Smooth muscle cell of the brain vasculature (primary cell): ENCODE measurements around the gene FOXG1.

Experiments used
- DNase-seq: peaks from one replicate; pipeline ENCODE4 v3.0.0-alpha.2; 2012; ENCODE audit warnings: low read depth, low spot score

FOXG1 gene

DNA sequence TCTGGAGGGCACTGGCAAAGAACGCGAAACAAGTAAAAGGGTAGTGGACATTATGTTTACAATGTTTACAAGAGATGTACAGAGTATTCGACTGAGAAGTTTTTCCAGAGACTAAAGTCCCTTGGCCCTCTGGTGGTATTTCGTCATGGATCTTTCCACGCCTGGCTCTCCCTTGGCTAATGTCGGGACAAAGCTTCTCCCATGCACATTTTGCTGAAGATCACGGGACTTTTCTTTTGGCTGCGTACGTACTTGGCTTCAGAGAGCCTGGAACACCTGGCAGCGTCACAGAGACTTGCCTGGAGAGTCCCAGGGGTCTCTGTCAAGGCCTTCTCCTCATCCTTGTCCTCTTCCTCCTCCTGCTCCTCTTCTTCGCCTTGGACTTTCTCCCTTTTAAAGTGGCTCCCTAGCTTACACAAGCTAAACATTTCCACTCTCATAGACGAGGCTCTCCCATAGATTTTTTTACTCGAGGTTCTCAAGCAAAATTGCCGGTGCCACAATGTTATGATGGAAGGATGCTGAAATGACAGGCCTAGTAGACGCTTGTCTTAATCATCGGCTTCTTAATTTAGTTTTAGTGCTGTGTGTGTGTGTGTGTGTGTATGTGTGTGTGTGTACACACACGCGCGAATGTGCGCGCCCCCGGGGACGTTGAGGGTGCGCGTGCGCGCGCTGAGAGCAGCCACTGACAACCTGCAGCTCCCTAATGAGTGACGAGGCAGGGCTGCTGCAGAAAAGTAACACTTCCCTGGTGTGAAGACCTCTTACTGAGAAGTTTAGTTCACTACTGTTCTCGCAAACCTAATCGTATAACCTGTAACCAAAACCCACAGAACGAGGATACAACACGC is 4.9 kb upstream of the FOXG1 start:
- no peak for DNase-seq

DNA sequence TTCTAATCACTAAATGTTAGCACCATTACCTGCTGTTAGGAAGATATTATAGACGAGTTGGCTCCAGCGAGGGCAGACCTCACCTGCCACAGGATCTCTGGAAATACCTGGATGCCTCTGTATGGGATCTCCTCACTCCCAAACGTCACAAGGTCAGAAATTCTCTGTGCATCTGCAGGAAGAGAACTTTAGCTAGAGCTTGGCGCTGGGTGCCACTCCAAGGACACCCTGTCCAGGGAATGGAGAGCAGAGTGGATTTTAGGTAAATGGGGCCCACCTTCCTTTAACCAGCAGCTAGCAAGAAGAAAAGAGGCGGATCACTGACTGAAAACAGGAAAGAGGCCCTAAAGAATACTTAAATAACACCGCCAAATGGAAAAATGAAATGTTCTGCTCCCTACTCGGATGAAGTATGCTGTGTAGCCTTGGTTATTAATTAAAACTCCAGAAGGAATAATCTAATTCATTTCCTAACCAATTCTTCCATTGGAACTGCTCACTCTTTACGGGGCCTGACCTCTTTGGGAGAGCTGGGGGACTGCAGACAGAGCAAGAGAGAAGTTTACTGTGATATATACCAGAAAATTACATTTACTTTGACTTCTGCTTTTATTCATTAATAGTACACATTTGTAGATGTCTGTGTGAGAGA is 4.2 kb upstream of the FOXG1 start:
- no peak for DNase-seq

DNA sequence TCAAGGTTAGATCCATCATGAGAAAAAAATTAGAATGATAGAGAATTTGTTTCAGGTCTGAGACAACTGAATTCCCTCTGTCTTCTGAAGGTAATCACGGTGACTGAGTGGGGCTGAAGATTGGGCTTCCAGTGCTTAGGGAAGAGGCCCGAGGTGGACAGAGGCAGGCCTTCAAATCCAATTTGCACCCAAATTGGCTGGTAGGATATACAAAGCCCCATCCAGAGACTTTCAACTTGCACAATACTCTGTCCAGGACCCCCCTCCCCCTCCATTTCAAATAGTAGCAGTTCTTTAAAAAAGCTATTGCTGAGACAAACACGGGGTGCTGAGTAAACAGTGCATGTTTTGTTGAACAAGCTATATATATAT is 3.6 kb upstream of the FOXG1 start:
- no peak for DNase-seq

- DNase-seq, result no peak
These were observed 2.8 kb upstream of the FOXG1 start for GRCh38 chr14:28763751-28764256.

DNA sequence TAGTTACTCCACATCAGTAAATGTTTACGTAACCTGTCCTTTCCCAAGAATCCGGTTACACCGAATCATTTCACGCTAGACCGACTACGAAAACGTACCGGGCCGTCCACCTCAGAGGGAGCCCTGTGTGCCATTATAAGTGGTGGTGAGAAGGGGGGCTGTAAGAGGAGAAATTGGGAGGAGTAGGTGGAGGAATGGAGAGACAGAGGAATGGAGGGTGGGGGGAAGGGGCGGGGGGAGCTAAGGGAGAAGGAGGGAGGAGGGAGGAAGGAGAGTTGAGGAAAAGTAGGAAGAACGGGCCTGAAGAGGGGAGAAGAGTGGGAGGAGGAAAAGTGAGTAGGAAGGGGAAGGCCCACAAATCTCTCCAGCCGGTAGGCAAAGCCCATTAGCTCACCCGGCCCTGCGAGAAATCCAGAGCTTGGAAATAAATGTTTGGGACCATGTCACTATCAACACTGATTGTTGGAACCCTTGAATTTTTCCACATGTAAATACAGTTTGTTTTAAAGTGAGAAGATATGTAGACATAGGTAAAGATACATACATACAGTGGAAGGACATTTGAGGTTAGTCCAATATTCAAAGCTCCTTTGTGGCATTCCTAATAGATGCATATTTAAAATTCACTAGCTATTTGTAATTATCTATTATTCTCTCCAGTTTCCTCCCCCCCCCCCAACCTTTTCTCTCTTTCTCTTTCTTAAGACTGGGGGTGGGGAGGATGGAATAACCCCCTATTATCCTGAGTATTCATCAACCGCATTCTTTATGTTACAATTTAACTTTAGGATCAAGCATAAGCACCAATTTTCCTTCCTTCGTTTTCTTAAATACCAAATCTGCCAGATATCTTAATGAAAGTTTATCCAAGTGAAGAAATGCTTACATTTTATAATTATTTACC is 2.1 kb upstream of the FOXG1 start:
- no peak for DNase-seq

DNA sequence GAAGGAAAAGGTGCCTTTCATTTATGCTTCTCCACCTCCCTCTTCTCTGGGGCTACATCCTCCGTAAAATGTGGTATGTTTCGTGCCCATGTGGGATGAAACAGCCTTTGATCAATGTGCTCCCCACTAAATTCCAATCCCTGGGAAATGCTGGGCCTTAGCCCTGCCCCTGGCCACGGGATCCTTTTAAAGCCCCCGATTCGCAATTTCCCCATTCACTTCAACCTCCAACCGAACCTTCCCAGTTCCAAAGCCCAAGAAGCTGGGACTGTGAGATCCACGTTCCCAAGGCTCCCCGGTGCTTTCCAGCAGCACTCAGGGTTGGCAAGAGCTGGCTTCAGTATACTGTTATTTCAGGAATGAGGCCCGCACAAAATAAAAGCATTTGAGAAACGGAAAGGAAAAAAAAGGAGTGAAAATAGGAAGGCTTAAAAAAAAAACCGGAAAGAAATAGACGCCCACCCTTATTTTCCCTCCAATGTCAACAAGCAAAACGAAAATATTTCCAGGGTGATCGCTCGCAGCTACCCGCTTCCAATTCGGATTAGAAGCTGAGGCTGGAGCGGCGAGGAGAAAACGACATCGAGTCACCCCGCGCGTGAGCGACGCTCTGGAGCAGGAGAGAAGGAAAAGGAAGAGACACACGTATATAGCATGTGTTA is 1.3 kb upstream of the FOXG1 start:
- DNase-seq, result no peak

DNA sequence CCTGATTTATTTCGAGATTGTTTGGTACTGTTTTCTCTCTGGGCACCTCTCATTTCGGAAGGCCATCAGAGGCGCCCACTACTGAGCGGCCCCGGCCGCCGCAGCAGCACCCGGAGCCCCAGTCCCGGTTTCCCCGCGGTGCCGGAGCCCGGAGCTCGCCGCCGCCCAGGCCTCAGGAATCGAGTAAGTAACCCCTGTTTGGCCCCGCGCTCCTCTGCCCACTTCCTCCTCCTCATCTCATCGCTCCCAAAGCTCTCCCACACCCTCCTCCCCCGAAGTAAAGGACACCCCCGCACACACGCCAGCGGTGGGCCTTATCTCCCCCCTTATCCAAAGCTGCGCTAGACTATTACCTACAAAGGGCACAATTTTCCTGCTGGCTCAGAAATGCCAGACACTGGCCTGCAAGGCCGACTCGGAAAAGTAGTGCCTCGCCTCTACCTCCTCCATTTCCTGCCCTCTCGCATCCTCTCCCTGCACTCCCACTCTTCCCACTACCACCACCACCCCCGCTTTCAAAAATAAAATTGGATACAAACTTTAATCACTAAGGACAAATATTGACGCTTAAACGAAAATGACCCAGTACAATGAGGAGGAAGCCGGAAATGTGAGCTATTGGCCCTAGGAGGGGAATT is 637 bp upstream of the FOXG1 start:
- no peak for DNase-seq

- no peak for DNase-seq
These were observed 654 bp downstream of the FOXG1 start for GRCh38 chr14:28767030-28767852.

GRCh38 chr14:28767853-28768741 is 1.5 kb downstream of the FOXG1 start:
- no peak for DNase-seq

DNA sequence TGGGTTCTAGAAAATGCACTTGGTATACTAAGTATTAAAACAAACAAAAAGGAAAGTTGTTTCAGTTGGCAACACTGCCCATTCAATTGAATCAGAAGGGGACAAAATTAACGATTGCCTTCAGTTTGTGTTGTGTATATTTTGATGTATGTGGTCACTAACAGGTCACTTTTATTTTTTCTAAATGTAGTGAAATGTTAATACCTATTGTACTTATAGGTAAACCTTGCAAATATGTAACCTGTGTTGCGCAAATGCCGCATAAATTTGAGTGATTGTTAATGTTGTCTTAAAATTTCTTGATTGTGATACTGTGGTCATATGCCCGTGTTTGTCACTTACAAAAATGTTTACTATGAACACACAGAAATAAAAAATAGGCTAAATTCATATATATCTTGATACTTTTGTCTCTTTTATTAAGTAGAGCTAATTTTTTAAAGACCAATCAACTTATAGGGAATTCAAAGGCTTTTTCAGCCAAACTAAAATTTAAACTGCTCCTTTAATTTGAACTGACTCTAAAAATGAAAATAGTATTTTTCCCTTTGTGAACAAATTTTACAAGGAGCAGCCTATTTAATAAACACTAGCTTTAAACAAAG is 2.8 kb downstream of the FOXG1 start:
- DNase-seq, result no peak

- DNase-seq, result no peak
These were observed 3.5 kb downstream of the FOXG1 start for GRCh38 chr14:28770061-28770460.

DNA sequence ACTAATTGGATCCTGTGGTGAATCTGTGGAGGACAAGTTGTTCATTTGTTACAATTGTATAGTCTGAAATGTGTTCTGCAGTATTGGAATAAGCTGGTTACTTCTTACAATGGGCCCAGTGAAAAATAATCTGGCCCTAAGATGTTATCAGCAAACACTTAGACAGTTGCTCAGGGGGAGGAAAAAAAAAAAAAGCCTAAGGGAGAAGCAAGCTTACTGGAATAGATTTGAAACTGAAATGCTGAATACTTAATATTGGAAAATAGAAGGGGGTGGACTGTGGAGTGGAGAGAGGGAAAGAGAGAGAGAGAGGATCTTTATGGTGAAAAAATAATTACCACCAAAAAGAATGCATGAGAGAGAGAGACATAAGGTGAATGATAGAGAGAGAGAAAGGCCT is 4.0 kb downstream of the FOXG1 start:
- no peak for DNase-seq

- DNase-seq, result no peak
These were observed 4.6 kb downstream of the FOXG1 start for GRCh38 chr14:28771168-28771567.

GRCh38 chr14:28772613-28773012 is 6.0 kb downstream of the FOXG1 start:
- no peak for DNase-seq

DNA sequence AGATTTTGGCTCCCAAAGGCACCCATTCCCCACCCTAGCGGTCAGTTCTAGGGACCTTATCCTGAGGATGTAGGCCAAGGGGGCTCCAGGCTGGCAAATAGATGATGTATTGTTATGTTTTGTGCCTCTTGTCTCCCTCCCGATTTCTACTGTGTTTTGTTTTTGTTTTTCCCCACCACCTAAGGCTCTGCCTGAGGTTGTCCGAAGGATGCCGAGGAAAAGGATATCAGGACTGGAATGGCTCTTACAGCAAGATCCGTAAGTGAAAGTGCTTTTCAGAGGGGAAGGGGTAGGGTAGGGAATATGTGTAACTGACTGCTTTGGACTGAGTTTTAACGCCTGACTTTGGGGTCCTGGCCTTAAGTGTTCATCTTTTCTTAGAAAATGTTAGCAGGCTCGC is 6.6 kb downstream of the FOXG1 start:
- no peak for DNase-seq

DNA sequence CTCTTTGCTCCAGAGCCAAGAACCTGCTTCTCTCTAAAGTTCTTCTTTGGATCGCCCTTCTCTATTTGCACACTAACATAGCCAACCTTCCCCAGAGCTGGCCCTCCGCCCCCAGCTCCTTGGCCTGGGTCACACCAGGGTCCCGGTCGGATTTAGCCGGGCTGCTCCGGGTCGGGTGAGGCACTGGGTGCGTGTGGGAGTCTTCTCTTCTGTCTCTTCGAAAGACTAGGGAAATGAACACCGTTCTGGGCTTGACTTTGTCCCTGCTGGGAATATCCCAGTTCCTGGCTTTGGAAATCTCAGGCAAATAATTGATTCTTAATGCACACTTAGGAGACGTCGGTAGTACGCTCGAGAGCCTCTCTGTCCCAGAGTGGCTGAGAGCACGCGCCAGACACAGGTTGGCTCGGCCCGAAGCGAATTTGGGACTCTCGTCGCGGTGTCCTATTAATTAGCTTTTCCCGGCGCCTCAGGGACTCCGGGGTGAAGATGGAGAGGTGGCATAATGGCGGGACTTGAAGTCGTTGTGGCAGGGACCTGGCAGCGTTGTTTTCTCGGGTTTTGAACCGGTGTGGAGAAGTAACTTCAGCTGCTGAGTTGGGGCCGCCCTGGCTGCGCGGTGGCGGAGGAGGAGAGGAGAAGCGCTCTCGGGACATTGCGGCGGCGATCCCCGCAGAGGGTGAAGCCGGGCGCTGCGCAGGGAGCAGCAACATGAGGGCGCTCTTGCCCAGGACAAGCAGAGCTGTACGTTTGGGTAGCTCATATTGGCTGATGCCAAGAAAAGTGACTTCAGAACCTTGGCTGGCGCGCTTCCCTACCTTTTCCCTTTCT is 7.5 kb downstream of the FOXG1 start:
- DNase-seq, result no peak

- no peak for DNase-seq
These were observed 8.5 kb downstream of the FOXG1 start for GRCh38 chr14:28774764-28775735.
